ENCODE measurements around the gene UPK1B. TPM values are rescaled to one million over a fixed set of nuclear protein-coding genes. Genes with fewer than 3 reads are reported as not detected.
"Not testable (repeated sequence)": the region's sequence is repeated elsewhere in the genome, so short reads cannot be mapped to it uniquely, and the experiment has no call there.

The UPK1B gene
- total RNA-seq, 4 donors from 2014 or later: not detected

- intact Hi-C loops (cut with DNase I): no loop called here
- TF ChIP-seq, protein P1, sequence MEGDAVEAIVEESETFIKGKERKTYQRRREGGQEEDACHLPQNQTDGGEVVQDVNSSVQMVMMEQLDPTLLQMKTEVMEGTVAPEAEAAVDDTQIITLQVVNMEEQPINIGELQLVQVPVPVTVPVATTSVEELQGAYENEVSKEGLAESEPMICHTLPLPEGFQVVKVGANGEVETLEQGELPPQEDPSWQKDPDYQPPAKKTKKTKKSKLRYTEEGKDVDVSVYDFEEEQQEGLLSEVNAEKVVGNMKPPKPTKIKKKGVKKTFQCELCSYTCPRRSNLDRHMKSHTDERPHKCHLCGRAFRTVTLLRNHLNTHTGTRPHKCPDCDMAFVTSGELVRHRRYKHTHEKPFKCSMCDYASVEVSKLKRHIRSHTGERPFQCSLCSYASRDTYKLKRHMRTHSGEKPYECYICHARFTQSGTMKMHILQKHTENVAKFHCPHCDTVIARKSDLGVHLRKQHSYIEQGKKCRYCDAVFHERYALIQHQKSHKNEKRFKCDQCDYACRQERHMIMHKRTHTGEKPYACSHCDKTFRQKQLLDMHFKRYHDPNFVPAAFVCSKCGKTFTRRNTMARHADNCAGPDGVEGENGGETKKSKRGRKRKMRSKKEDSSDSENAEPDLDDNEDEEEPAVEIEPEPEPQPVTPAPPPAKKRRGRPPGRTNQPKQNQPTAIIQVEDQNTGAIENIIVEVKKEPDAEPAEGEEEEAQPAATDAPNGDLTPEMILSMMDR (IDR thresholded peaks at IDR 0.05): no peak
- no peak for TF ChIP-seq POLR2A (IDR thresholded peaks at IDR 0.05)
- H3K9me3 ChIP-seq: no peaks in the 10 kb centered on the region
- H3K4me3 ChIP-seq (replicated peaks in 1 of 3): no peak overlapping the region
- no peak overlapping the region for H3K27ac ChIP-seq
- 54 to 66% methylated on average over 1 of the region's 1 CpG for WGBS, 2 donors
- no peak for DNase-seq
- H3K4me1 ChIP-seq: no peaks in the 10 kb centered on the region
- no peaks in the 10 kb centered on the region for H3K36me3 ChIP-seq
- H3K27me3 ChIP-seq: no peaks in the 10 kb centered on the region
Observed at GRCh38 chr3:119160815-119161214, 12.6 kb upstream of the UPK1B start.

- H3K9me3 ChIP-seq: no peaks in the 10 kb centered on the region
- H3K4me3 ChIP-seq (replicated peaks in 1 of 3): no peak overlapping the region
- no peaks in the 10 kb centered on the region for H3K27me3 ChIP-seq
- H3K4me1 ChIP-seq: no peaks in the 10 kb centered on the region
- no peak overlapping the region for H3K27ac ChIP-seq
- no peaks in the 10 kb centered on the region for H3K36me3 ChIP-seq
- WGBS, 2 donors: 65 to 68% methylated on average over 2 of the region's 2 CpGs
- no peak for DNase-seq
- intact Hi-C loops (cut with DNase I): no loop called here
- no peak for TF ChIP-seq POLR2A (IDR thresholded peaks at IDR 0.05)
- TF ChIP-seq, protein P1 (IDR thresholded peaks at IDR 0.05): no peak
Observed at GRCh38 chr3:119161240-119161639, 12.2 kb upstream of the UPK1B start.

DNA sequence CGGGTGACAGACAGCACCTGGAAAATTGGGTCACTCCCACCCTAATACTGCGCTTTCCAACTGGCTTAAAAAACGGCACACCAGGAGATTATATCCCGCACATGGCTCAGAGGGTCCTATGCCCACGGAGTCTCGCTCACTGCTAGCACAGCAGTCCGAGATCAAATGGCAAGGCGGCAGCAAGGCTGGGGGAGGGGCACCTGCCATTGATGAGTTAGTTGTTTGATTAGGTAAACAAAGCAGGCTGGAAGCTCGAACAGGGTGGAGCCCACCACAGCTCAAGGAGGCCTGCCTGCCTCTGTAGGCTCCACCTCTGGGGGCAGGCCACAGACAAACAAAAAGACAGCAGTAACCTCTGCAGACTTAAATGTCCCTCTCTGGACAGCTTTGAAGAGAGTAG lies 8.7 kb upstream of the UPK1B start:
- 85 to 91% methylated on average over 9 of the region's 9 CpGs for WGBS, 2 donors
- H3K4me3 ChIP-seq (replicated peaks in 1 of 3); DNase-seq; intact Hi-C loops (cut with DNase I); H3K4me1 ChIP-seq; H3K9me3 ChIP-seq; H3K27ac ChIP-seq; H3K27me3 ChIP-seq; H3K36me3 ChIP-seq: not testable (repeated sequence)

- no peaks in the 10 kb centered on the region for H3K36me3 ChIP-seq
- H3K4me1 ChIP-seq: no peaks in the 10 kb centered on the region
- 83 to 86% methylated on average over 3 of the region's 3 CpGs for WGBS, 2 donors
- no peaks in the 10 kb centered on the region for H3K9me3 ChIP-seq
- no peaks in the 10 kb centered on the region for H3K27me3 ChIP-seq
- intact Hi-C loops (cut with DNase I): no loop called here
- H3K4me3 ChIP-seq (replicated peaks in 1 of 3): no peak overlapping the region
- TF ChIP-seq POLR2A (IDR thresholded peaks at IDR 0.05): no peak
- TF ChIP-seq, protein P1 (IDR thresholded peaks at IDR 0.05): no peak
- no peak overlapping the region for H3K27ac ChIP-seq
- DNase-seq: no peak
Observed at GRCh38 chr3:119170821-119171220, 2.6 kb upstream of the UPK1B start.

GRCh38 chr3:119175872-119176756 lies 2.7 kb downstream of the UPK1B start:
- no peak for TF ChIP-seq POLR2A (IDR thresholded peaks at IDR 0.05)
- TF ChIP-seq, protein P1 (IDR thresholded peaks at IDR 0.05): no peak
- Histone ChIP-seq H3K4me3 (replicated peaks in 1 of 3) (no peak overlapping the region), H3K9me3 (no peaks in the 10 kb centered on the region), H3K27me3 (no peaks in the 10 kb centered on the region), H3K27ac (no peak overlapping the region), H3K36me3 (no peaks in the 10 kb centered on the region), H3K4me1 (no peaks in the 10 kb centered on the region)
- WGBS, 2 donors: 80 to 89% methylated on average over 10 of the region's 10 CpGs
- no peak for DNase-seq
- intact Hi-C loops (cut with DNase I): no loop called here
